Cerebellar nuclear complex (tissue), 1 donor: Measurements from ENCODE around the gene TMEM128.
A peak's percentile ranks its signal among the peaks of the same experiment; 100 is the strongest.
"Not testable (repeated sequence)": the region's sequence is repeated elsewhere in the genome, so short reads cannot be mapped to it uniquely, and the experiment has no call there.

Experiments used
- DNase-seq, 2 experiments: peaks; one replicate each; lab custom pipeline; 2025; lab: John Stamatoyannopoulos, UW

The TMEM128 gene

GRCh38 chr4:4254666-4255065 lies 6.6 kb upstream of the TMEM128 start:
- no peak for DNase-seq

- no peak for DNase-seq
These were observed 6.2 kb upstream of the TMEM128 start for GRCh38 chr4:4254199-4254598.

- DNase-seq: no peak
These were observed 1.8 kb upstream of the TMEM128 start for GRCh38 chr4:4249866-4250265.

- DNase-seq: not testable (repeated sequence)
These were observed 1.3 kb upstream of the TMEM128 start for GRCh38 chr4:4249342-4249741.

GRCh38 chr4:4248885-4249203 lies 821 bp upstream of the TMEM128 start:
- DNase-seq: no peak

GRCh38 chr4:4247696-4248028 lies 361 bp downstream of the TMEM128 start:
- DNase-seq: no peak

GRCh38 chr4:4245172-4245571 lies 2.9 kb downstream of the TMEM128 start:
- DNase-seq: no peak

- DNase-seq: not testable (repeated sequence)
These were observed 8.5 kb downstream of the TMEM128 start for GRCh38 chr4:4239551-4239950.

- DNase-seq: no peak
These were observed 14.4 kb downstream of the TMEM128 start for GRCh38 chr4:4233610-4234009.

GRCh38 chr4:4228356-4228668 lies 19.7 kb downstream of the TMEM128 start:
- no peak for DNase-seq

- DNase-seq: no peak
These were observed 20.3 kb downstream of the TMEM128 start for GRCh38 chr4:4227510-4228355.

GRCh38 chr4:4226606-4227438 lies 21.2 kb downstream of the TMEM128 start, which contains the start of gene OTOP1:
TSS of gene OTOP1 (minus strand) at chr4:4226929. CDS start at chr4:4226864, 65 bp downstream.
- no peak for DNase-seq

GRCh38 chr4:4225915-4226605 lies 22.0 kb downstream of the TMEM128 start:
- no peak for DNase-seq

GRCh38 chr4:4217113-4217512 lies 30.9 kb downstream of the TMEM128 start:
- DNase-seq: no peak

- DNase-seq: no peak
These were observed 31.4 kb downstream of the TMEM128 start for GRCh38 chr4:4216648-4217047.

GRCh38 chr4:4213674-4214073 lies 34.3 kb downstream of the TMEM128 start:
- not testable (repeated sequence) for DNase-seq

GRCh38 chr4:4206204-4206603 lies 41.8 kb downstream of the TMEM128 start:
- DNase-seq: no peak

GRCh38 chr4:4204401-4204745 lies 43.6 kb downstream of the TMEM128 start:
- peak in 1 of 2 experiments; percentile 83 for DNase-seq

GRCh38 chr4:4203688-4204400 lies 44.2 kb downstream of the TMEM128 start:
- peak in 1 of 2 experiments; percentile 83 for DNase-seq

GRCh38 chr4:4202510-4202909 lies 45.5 kb downstream of the TMEM128 start:
- no peak for DNase-seq

GRCh38 chr4:4200624-4201023 lies 47.4 kb downstream of the TMEM128 start:
- DNase-seq: no peak

- DNase-seq: no peak
These were observed 52.7 kb downstream of the TMEM128 start for GRCh38 chr4:4195354-4195753.
